ENCODE results near the gene NIFK.
"Not testable (repeated sequence)": the region's sequence is repeated elsewhere in the genome, so short reads cannot be mapped to it uniquely, and the experiment has no call there.

GRCh38 chr2:121701761-121702160 lies 34.9 kb downstream of the NIFK start:
- TF ChIP-seq, protein P1, sequence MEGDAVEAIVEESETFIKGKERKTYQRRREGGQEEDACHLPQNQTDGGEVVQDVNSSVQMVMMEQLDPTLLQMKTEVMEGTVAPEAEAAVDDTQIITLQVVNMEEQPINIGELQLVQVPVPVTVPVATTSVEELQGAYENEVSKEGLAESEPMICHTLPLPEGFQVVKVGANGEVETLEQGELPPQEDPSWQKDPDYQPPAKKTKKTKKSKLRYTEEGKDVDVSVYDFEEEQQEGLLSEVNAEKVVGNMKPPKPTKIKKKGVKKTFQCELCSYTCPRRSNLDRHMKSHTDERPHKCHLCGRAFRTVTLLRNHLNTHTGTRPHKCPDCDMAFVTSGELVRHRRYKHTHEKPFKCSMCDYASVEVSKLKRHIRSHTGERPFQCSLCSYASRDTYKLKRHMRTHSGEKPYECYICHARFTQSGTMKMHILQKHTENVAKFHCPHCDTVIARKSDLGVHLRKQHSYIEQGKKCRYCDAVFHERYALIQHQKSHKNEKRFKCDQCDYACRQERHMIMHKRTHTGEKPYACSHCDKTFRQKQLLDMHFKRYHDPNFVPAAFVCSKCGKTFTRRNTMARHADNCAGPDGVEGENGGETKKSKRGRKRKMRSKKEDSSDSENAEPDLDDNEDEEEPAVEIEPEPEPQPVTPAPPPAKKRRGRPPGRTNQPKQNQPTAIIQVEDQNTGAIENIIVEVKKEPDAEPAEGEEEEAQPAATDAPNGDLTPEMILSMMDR (IDR thresholded peaks at IDR 0.05; ENCODE audit: borderline replicate concordance, extremely low read depth, low read length, poor library complexity, severe bottlenecking): not testable (repeated sequence)
- not testable (repeated sequence) for TF ChIP-seq EZH2 (IDR thresholded peaks at IDR 0.05; ENCODE audit: borderline replicate concordance, low read depth, low read length, severe bottlenecking)
